H1 (cell line): ENCODE data around the gene TCF25. TPM values are rescaled to one million over a fixed set of nuclear protein-coding genes. Genes with fewer than 3 reads are reported as not detected.

Experiments
- ATF3 ChIP-seq: IDR thresholded peaks from 2 replicates; pipeline ENCODE4 v1.6.1; 2011; ENCODE audit warnings: low read depth, mild to moderate bottlenecking, low read length; ENCODE audit not compliant: insufficient read depth
- BRCA1 ChIP-seq: IDR thresholded peaks from 2 replicates; pipeline ENCODE4 v1.6.1; 2012; ENCODE audit warnings: low read depth, low read length, improper control_type of control experiment
- CHD7 ChIP-seq: fragments of 300-600 bp; sonication (generic); IDR thresholded peaks from 2 replicates; pipeline ENCODE4 v1.7.1; 2012; ENCODE audit warnings: low read length, moderate library complexity, mild to moderate bottlenecking, inconsistent platforms; ENCODE audit not compliant: insufficient replicate concordance
- CREB1 ChIP-seq: IDR thresholded peaks from 2 replicates; pipeline ENCODE4 v1.6.1; 2012; ENCODE audit warnings: inconsistent platforms
- NANOG ChIP-seq: IDR thresholded peaks from 2 replicates; pipeline ENCODE4 v1.6.1; 2011; ENCODE audit warnings: low read length, low read depth, mild to moderate bottlenecking, inconsistent platforms; ENCODE audit not compliant: insufficient read depth, poor library complexity, severe bottlenecking
- NRF1 ChIP-seq: IDR thresholded peaks from 2 replicates; pipeline ENCODE4 v1.6.1; 2011; ENCODE audit warnings: mild to moderate bottlenecking, low read depth, low read length, improper control_type of control experiment
- POLR2A ChIP-seq, 2 experiments: IDR thresholded peaks; 1 replicate in 1 of 2; 2 replicates in 1 of 2; pipeline ENCODE4 v1.6.1; 2011; ENCODE audit warnings: low read depth in 2 of 2, low read length in 2 of 2, mild to moderate bottlenecking in 2 of 2; ENCODE audit errors: control extremely low read depth in 1 of 2
- POLR2AphosphoS5 ChIP-seq: IDR thresholded peaks from 2 replicates; pipeline ENCODE4 v1.6.1; 2011; ENCODE audit warnings: low read depth, low read length
- ZNF274 ChIP-seq: IDR thresholded peaks from 2 replicates; pipeline ENCODE4 v1.7.0; 2012; ENCODE audit warnings: low read length, borderline replicate concordance; ENCODE audit errors: extremely low read depth
- polyA plus RNA-seq, 7 experiments: library from polyadenylated mRNA; depleted of rRNA in 3 of 7; stranded (reverse) in 5 of 7; unstranded in 2 of 7; fragments of >200 nt in 5 of 7; fragments of 200-250 nt in 2 of 7; gene quantifications; 1 replicate in 5 of 7; 2 replicates in 1 of 7; 4 replicates in 1 of 7; pipeline versions ENCODE4 v1.2.1 to v1.2.3, GENCODE V29; 2011 to 2013; ENCODE audit warnings: missing spikeins in 2 of 7, mixed read lengths in 2 of 7
- total RNA-seq: library from RNA; stranded (reverse); fragmentation: NEBNext Ultra II Directional; extraction: Animal tissue kit (Norgen Biotek cat#: 25700); gene quantifications from 2 replicates; pipeline ENCODE4 v1.2.1, GENCODE V29; 2021

Gene TCF25
- total and polyA plus RNA-seq, 2 of the 8 experiments (the other 6 are each of a cell fraction or from before 2014, with no cell fraction given): 78.1 to 102 TPM

- TF ChIP-seq CHD7 (no peak), POLR2A (IDR thresholded peaks at IDR 0.05; ENCODE audit: control extremely low read depth in 1 of 2, low read depth in 2 of 2, low read length in 2 of 2) (no peak), POLR2AphosphoS5 (no peak), BRCA1 (no peak), ZNF274 (no peak), NRF1 (no peak), ATF3 (no peak), CREB1 (no peak), NANOG (no peak)
Observed at GRCh38 chr16:89906140-89907025, 33.0 kb downstream of the TCF25 start (continued).
